Lung microvascular endothelial cell (primary cell): ENCODE results near the gene ANO2. TPM values are rescaled to one million over a fixed set of nuclear protein-coding genes. Genes with fewer than 3 reads are reported as not detected.
"Not testable (repeated sequence)": the region's sequence is repeated elsewhere in the genome, so short reads cannot be mapped to it uniquely, and the experiment has no call there.

Experiments used
- DNase-seq, 2 donors: peaks; one replicate each; pipeline versions ENCODE4 v3.0.0 to v3.0.0-alpha.2; 2010; ENCODE audit warnings: low read depth in 2 of 2
- total RNA-seq: library from RNA; depleted of rRNA; stranded (reverse); fragments of >200 nt; gene quantifications from 2 replicates; pipeline ENCODE4 v1.2.1, GENCODE V29; 2014

Gene ANO2
- total RNA-seq, 1 donor from 2014 or later, result 84.1 TPM

- no peak for DNase-seq
These were observed 55.5 kb downstream of the ANO2 start for GRCh38 chr12:5889381-5890047.

GRCh38 chr12:5888816-5889315 is 56.2 kb downstream of the ANO2 start:
- no peak for DNase-seq

GRCh38 chr12:5887819-5888218 is 57.2 kb downstream of the ANO2 start:
- DNase-seq, result not testable (repeated sequence)

- DNase-seq, result no peak
These were observed 60.2 kb downstream of the ANO2 start for GRCh38 chr12:5884866-5885265.

GRCh38 chr12:5884285-5884684 is 60.8 kb downstream of the ANO2 start:
- DNase-seq, result no peak

- no peak for DNase-seq
These were observed 62.4 kb downstream of the ANO2 start for GRCh38 chr12:5882511-5883190.

GRCh38 chr12:5881666-5882065 is 63.4 kb downstream of the ANO2 start:
- peak in 1 of 2 donors; percentile 61 for DNase-seq

- DNase-seq, result no peak
These were observed 63.9 kb downstream of the ANO2 start for GRCh38 chr12:5881101-5881606.

- DNase-seq, result no peak
These were observed 69.2 kb downstream of the ANO2 start for GRCh38 chr12:5875851-5876250.

GRCh38 chr12:5874514-5874913 is 70.5 kb downstream of the ANO2 start:
- no peak for DNase-seq

GRCh38 chr12:5873281-5873919 is 71.7 kb downstream of the ANO2 start:
- DNase-seq, result no peak

- DNase-seq, result peak in 1 of 2 donors; percentile 50
These were observed 72.3 kb downstream of the ANO2 start for GRCh38 chr12:5872745-5873144.

- no peak for DNase-seq
These were observed 73.3 kb downstream of the ANO2 start for GRCh38 chr12:5871741-5872140.

- DNase-seq, result no peak
These were observed 74.9 kb downstream of the ANO2 start for GRCh38 chr12:5870183-5870582.

- DNase-seq, result peak in 1 of 2 donors; percentile 91
These were observed 76.3 kb downstream of the ANO2 start for GRCh38 chr12:5868625-5869295.

GRCh38 chr12:5865397-5865796 is 79.7 kb downstream of the ANO2 start:
- no peak for DNase-seq

GRCh38 chr12:5864972-5865371 is 80.1 kb downstream of the ANO2 start:
- DNase-seq, result no peak

GRCh38 chr12:5864301-5864700 is 80.8 kb downstream of the ANO2 start:
- no peak for DNase-seq

GRCh38 chr12:5861416-5861815 is 83.6 kb downstream of the ANO2 start:
- DNase-seq, result no peak

- no peak for DNase-seq
These were observed 88.4 kb downstream of the ANO2 start for GRCh38 chr12:5856692-5857091.

GRCh38 chr12:5846950-5847349 is 98.1 kb downstream of the ANO2 start:
- no peak for DNase-seq

GRCh38 chr12:5840944-5841343 is 104.1 kb downstream of the ANO2 start:
- DNase-seq, result no peak
